Middle frontal gyrus (tissue), 1 donor: ENCODE measurements around the gene TUBA8.

Experiments
- DNase-seq: peaks from one replicate; pipeline ENCODE4 v3.0.0-alpha.2; 2015; ENCODE audit warnings: low spot score; ENCODE audit errors: extremely low spot score

Gene TUBA8

GRCh38 chr22:18077087-18077638 lies 33.4 kb upstream of the TUBA8 start:
- no peak for DNase-seq

GRCh38 chr22:18077639-18078328 lies 32.8 kb upstream of the TUBA8 start, which contains the start of gene PEX26:
Gene PEX26, plus strand, starts transcription at chr22:18077990. Its CDS starts 387 bp downstream, at chr22:18078377.
- peak; percentile 92 for DNase-seq

- DNase-seq = no peak
Measured at GRCh38 chr22:18078329-18079041, 32.1 kb upstream of the TUBA8 start.

GRCh38 chr22:18079706-18080233 lies 30.8 kb upstream of the TUBA8 start:
- no peak for DNase-seq

GRCh38 chr22:18081416-18081815 lies 29.2 kb upstream of the TUBA8 start:
- no peak for DNase-seq

GRCh38 chr22:18082467-18082866 lies 28.1 kb upstream of the TUBA8 start:
- DNase-seq = no peak

GRCh38 chr22:18083406-18083805 lies 27.2 kb upstream of the TUBA8 start:
- no peak for DNase-seq

- no peak for DNase-seq
Measured at GRCh38 chr22:18085188-18085587, 25.4 kb upstream of the TUBA8 start.

- DNase-seq = no peak
Measured at GRCh38 chr22:18087350-18087855, 23.2 kb upstream of the TUBA8 start.

GRCh38 chr22:18088825-18089568 lies 21.6 kb upstream of the TUBA8 start:
- DNase-seq = no peak

GRCh38 chr22:18090286-18090685 lies 20.3 kb upstream of the TUBA8 start:
- no peak for DNase-seq

GRCh38 chr22:18091478-18091877 lies 19.1 kb upstream of the TUBA8 start:
- no peak for DNase-seq

GRCh38 chr22:18091916-18092526 lies 18.6 kb upstream of the TUBA8 start:
- DNase-seq = no peak

GRCh38 chr22:18093661-18094060 lies 16.9 kb upstream of the TUBA8 start:
- DNase-seq = no peak

- DNase-seq = no peak
Measured at GRCh38 chr22:18095101-18095805, 15.4 kb upstream of the TUBA8 start.

GRCh38 chr22:18096823-18097222 lies 13.8 kb upstream of the TUBA8 start:
- DNase-seq = no peak

- no peak for DNase-seq
Measured at GRCh38 chr22:18100781-18101180, 9.8 kb upstream of the TUBA8 start.

GRCh38 chr22:18101536-18101935 lies 9.1 kb upstream of the TUBA8 start:
- no peak for DNase-seq

GRCh38 chr22:18103527-18104269 lies 6.9 kb upstream of the TUBA8 start:
- DNase-seq = no peak

GRCh38 chr22:18104566-18104965 lies 6.0 kb upstream of the TUBA8 start:
- DNase-seq = no peak
